Stomach smooth muscle (tissue), 2 donors: ENCODE measurements around the gene CBS.

Experiments
- H3K27ac ChIP-seq: one replicate; pipeline ENCODE4 v1.7.0; 2013; ENCODE audit warnings: mild to moderate bottlenecking, low read length, inconsistent platforms
- H3K27me3 ChIP-seq, 2 donors: one replicate each; pipeline ENCODE4 v1.7.0; 2013; ENCODE audit warnings: low read length in 2 of 2; ENCODE audit not compliant: insufficient read depth in 2 of 2, control insufficient read depth in 1 of 2
- H3K36me3 ChIP-seq, 2 donors: one replicate each; pipeline ENCODE4 v1.7.0; 2013; ENCODE audit warnings: low read length in 2 of 2; ENCODE audit not compliant: control insufficient read depth in 2 of 2, insufficient read depth in 2 of 2
- H3K4me1 ChIP-seq: one replicate; pipeline ENCODE4 v1.7.0; 2013; ENCODE audit warnings: low read length; ENCODE audit not compliant: control insufficient read depth, insufficient read depth
- H3K4me3 ChIP-seq, 2 donors: one replicate each; pipeline ENCODE4 v1.7.0; 2013; ENCODE audit warnings: low read length in 2 of 2
- H3K9ac ChIP-seq, 2 donors: one replicate each; pipeline ENCODE4 v1.7.0; 2013; ENCODE audit warnings: low read length in 2 of 2, mild to moderate bottlenecking in 1 of 2
- H3K9me3 ChIP-seq, 2 donors: one replicate each; pipeline ENCODE4 v1.7.0; 2013; ENCODE audit warnings: low read length in 2 of 2; ENCODE audit not compliant: control insufficient read depth in 2 of 2
- donor health status: healthy.
- donor health status: Pancreatic carcinoma.

CBS gene

GRCh38 chr21:43005635-43006034 lies 70.0 kb downstream of the CBS start:
- H3K4me3 ChIP-seq: no peak overlapping the region
- no peak overlapping the region for H3K9ac ChIP-seq
- H3K27me3 ChIP-seq: no peaks in the 10 kb centered on the region
- H3K36me3 ChIP-seq: peaks cover 4 to 14% of the 10 kb centered on the region in 2 donors
- H3K27ac ChIP-seq: no peak overlapping the region
- H3K9me3 ChIP-seq: no peaks in the 10 kb centered on the region
- peaks cover 6% of the 10 kb centered on the region for H3K4me1 ChIP-seq

- Histone ChIP-seq H3K4me3 (no peak overlapping the region), H3K4me1 (peaks cover 6% of the 10 kb centered on the region), H3K36me3 (peaks cover 4 to 14% of the 10 kb centered on the region in 2 donors), H3K27ac (no peak overlapping the region), H3K9me3 (no peaks in the 10 kb centered on the region), H3K9ac (no peak overlapping the region), H3K27me3 (no peaks in the 10 kb centered on the region)
These were observed 70.7 kb downstream of the CBS start for GRCh38 chr21:43004926-43005325.
